Endothelial cell of umbilical vein (primary cell): Measurements from ENCODE around the gene NAA40.

ENCODE experiments used
- EZH2 ChIP-seq: IDR thresholded peaks from 2 replicates; pipeline ENCODE4 v1.6.1; 2012; ENCODE audit warnings: borderline replicate concordance, low read depth, mild to moderate bottlenecking, moderate library complexity, low read length, inconsistent platforms; ENCODE audit not compliant: severe bottlenecking
- FOS ChIP-seq: IDR thresholded peaks from 2 replicates; pipeline ENCODE4 v1.6.1; 2011; ENCODE audit warnings: mild to moderate bottlenecking, low read length, moderate library complexity, borderline replicate concordance; ENCODE audit not compliant: insufficient read depth
- MYC ChIP-seq: IDR thresholded peaks from one replicate; pipeline ENCODE4 v1.6.1; 2011; ENCODE audit warnings: mild to moderate bottlenecking, low read depth, low read length
- POLR2A ChIP-seq: IDR thresholded peaks from 2 replicates; pipeline ENCODE4 v1.6.1; 2012; ENCODE audit warnings: low read depth, mild to moderate bottlenecking, control low read depth, low read length
- POLR2AphosphoS5 ChIP-seq: IDR thresholded peaks from 2 replicates; pipeline ENCODE4 v1.6.1; 2012; ENCODE audit warnings: low read depth, mild to moderate bottlenecking, control low read depth, low read length, moderate library complexity; ENCODE audit not compliant: insufficient read depth
- TF ChIP-seq, protein P1 (sequence below), 2 donors: IDR thresholded peaks; 1 replicate in 1 of 2; 2 replicates in 1 of 2; pipeline ENCODE4 v1.5.1; 2011; ENCODE audit warnings: low read length in 2 of 2, mild to moderate bottlenecking in 2 of 2, moderate library complexity in 2 of 2, control low read depth in 1 of 2, inconsistent platforms in 1 of 2, low read depth in 1 of 2; ENCODE audit not compliant: insufficient read depth in 1 of 2; ENCODE audit errors: extremely low read depth in 1 of 2

DNA sequence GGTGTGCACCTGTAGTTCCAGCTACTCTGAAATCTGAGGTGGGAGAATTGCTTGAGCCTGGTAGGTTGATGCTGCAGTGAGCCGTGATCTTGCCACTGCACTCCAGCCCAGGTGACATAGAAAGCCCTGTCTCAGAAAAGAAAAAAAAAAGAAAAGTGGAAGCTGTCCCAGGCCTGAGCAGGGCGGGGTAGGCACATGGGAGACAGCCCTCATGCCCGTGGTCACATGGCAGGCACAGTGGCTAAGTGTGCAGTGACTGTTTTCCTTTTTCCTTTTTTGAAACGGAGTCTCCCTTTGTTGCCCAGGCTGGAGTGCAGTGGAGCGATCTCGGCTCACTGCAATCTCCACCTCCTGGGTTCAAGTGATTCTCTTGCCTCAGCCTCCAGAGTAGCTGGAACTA is 55.2 kb downstream of the NAA40 start:
- TF ChIP-seq, protein P1, sequence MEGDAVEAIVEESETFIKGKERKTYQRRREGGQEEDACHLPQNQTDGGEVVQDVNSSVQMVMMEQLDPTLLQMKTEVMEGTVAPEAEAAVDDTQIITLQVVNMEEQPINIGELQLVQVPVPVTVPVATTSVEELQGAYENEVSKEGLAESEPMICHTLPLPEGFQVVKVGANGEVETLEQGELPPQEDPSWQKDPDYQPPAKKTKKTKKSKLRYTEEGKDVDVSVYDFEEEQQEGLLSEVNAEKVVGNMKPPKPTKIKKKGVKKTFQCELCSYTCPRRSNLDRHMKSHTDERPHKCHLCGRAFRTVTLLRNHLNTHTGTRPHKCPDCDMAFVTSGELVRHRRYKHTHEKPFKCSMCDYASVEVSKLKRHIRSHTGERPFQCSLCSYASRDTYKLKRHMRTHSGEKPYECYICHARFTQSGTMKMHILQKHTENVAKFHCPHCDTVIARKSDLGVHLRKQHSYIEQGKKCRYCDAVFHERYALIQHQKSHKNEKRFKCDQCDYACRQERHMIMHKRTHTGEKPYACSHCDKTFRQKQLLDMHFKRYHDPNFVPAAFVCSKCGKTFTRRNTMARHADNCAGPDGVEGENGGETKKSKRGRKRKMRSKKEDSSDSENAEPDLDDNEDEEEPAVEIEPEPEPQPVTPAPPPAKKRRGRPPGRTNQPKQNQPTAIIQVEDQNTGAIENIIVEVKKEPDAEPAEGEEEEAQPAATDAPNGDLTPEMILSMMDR (IDR thresholded peaks at IDR 0.05; ENCODE audit: extremely low read depth in 1 of 2, insufficient read depth in 1 of 2, low read depth in 1 of 2, low read length in 2 of 2), result no peak
- TF ChIP-seq EZH2 (no peak), POLR2A (no peak), POLR2AphosphoS5 (no peak), FOS (no peak), MYC (no peak)
